HepG2 (cell line): ENCODE measurements around the gene PPP1R3F. TPM values are rescaled to one million over a fixed set of nuclear protein-coding genes. Genes with fewer than 3 reads are reported as not detected.

Experiments used
- ATAC-seq: fragments of 200-7000 bp; cut with Tn5 transposase; 3 replicates; pipeline ENCODE4 v1.9.1; 2020; ENCODE audit warnings: mild to moderate bottlenecking, moderate library complexity
- BruUV-seq: library from RNA; stranded (reverse); fragments of 400-500 nt; replicated peaks from 2 replicates; lab custom pipeline; 2021; lab: Mats Ljungman, UMichigan
- CTCF ChIA-PET: fragments of 300-600 bp; formaldehyde crosslinking; extraction: SDS; loops from one replicate; lab custom pipeline; 2021; ENCODE audit warnings: low total read pairs, inconsistent platforms, low intra/inter-chr PET ratio; lab: Yijun Ruan, JAX
- POLR2A ChIA-PET: fragments of 350-600 bp; sonication (Branson Sonifier 250); formaldehyde crosslinking; loops from one replicate; lab custom pipeline; 2020; ENCODE audit warnings: antibody characterized with exemption, inconsistent platforms; lab: Yijun Ruan, JAX
- DNase-seq: peaks from one replicate; pipeline ENCODE4 v3.0.0-alpha.2; 2015; ENCODE audit warnings: low spot score
- FAIRE-seq: peaks from 3 replicates; lab custom pipeline; 2011; peaks lifted over from hg19 to GRCh38; lab: Jason Lieb, UNC
- H2AFZ ChIP-seq: one replicate; pipeline ENCODE4 v1.6.1; 2011; ENCODE audit warnings: low read length, inconsistent platforms
- H3K27ac ChIP-seq: fragments of 300-600 bp; 3 replicates; pipeline ENCODE4 v1.8.0; 2011; ENCODE audit warnings: mixed run types, mild to moderate bottlenecking, mixed read lengths, low read length, inconsistent platforms; ENCODE audit not compliant: insufficient read depth; ENCODE audit errors: extremely low read length
- H3K27me3 ChIP-seq, 2 experiments: fragments of 200-600 bp in 1 of 2; 2 replicates in 1 of 2; 3 replicates in 1 of 2; pipeline versions ENCODE4 v1.6.0 to v1.8.0; 2011; ENCODE audit warnings: low read length in 2 of 2, mild to moderate bottlenecking in 2 of 2, moderate library complexity in 2 of 2, inconsistent platforms in 1 of 2; ENCODE audit not compliant: insufficient read depth in 2 of 2, control insufficient read depth in 1 of 2
- H3K36me3 ChIP-seq, 2 experiments: fragments of 200-600 bp in 1 of 2; replicated peaks in 1 of 2; 2 replicates in 1 of 2; 3 replicates in 1 of 2; pipeline versions ENCODE4 v1.5.1 to v1.8.0; 2011; ENCODE audit warnings: low read length in 2 of 2, inconsistent platforms in 1 of 2; ENCODE audit not compliant: insufficient read depth in 2 of 2, control insufficient read depth in 1 of 2
- H3K4me1 ChIP-seq: 2 replicates; pipeline ENCODE4 v1.5.1; 2012; ENCODE audit warnings: low read length, inconsistent platforms; ENCODE audit not compliant: insufficient read depth
- H3K4me2 ChIP-seq: 2 replicates; pipeline ENCODE4 v1.6.0; 2011; ENCODE audit warnings: low read depth, low read length, inconsistent platforms
- H3K4me3 ChIP-seq, 3 experiments: fragments of 200-600 bp in 1 of 3; sonication (generic), shearing (Covaris generic) in 1 of 3; replicated peaks in 1 of 3; 2 replicates each; pipeline ENCODE4 v1.5.1; 2011 to 2016; ENCODE audit warnings: low read length in 3 of 3, inconsistent platforms in 2 of 3, low read depth in 2 of 3, mild to moderate bottlenecking in 2 of 3, control low read depth in 1 of 3, mixed read lengths in 1 of 3; ENCODE audit not compliant: insufficient read depth in 1 of 3
- H3K79me2 ChIP-seq: one replicate; pipeline ENCODE4 v1.6.1; 2011; ENCODE audit warnings: low read length, inconsistent platforms; ENCODE audit not compliant: insufficient read depth
- H3K9ac ChIP-seq: 2 replicates; pipeline ENCODE4 v1.6.0; 2011; ENCODE audit warnings: mild to moderate bottlenecking, low read depth, low read length, inconsistent platforms; ENCODE audit not compliant: insufficient read depth
- H3K9me3 ChIP-seq: 2 replicates; pipeline ENCODE4 v1.5.1; 2012; ENCODE audit warnings: mild to moderate bottlenecking, low read length
- H4K20me1 ChIP-seq: 2 replicates; pipeline ENCODE4 v1.6.0; 2011; ENCODE audit warnings: inconsistent platforms, mild to moderate bottlenecking, low read length, moderate library complexity; ENCODE audit not compliant: insufficient read depth
- CBFB ChIP-seq: sonication (generic); formaldehyde crosslinking; IDR thresholded peaks from 2 replicates; pipeline ENCODE4 v1.4.0; 2020; ENCODE audit warnings: missing genetic modification reagents
- MBD4 ChIP-seq: IDR thresholded peaks from 2 replicates; pipeline ENCODE4 v1.6.1; 2012; ENCODE audit warnings: low read length, inconsistent platforms, borderline replicate concordance
- MTA3 ChIP-seq: sonication (generic); formaldehyde crosslinking; IDR thresholded peaks from 2 replicates; pipeline ENCODE4 v1.4.0; 2020; ENCODE audit warnings: missing genetic modification reagents
- U2AF2 ChIP-seq: fragments of 200-400 bp; formaldehyde crosslinking; IDR thresholded peaks from 2 replicates; pipeline ENCODE4 v1.6.1; 2017; ENCODE audit warnings: low read depth, mild to moderate bottlenecking, low read length
- ZBTB8A ChIP-seq: sonication (generic); formaldehyde crosslinking; IDR thresholded peaks from 2 replicates; pipeline ENCODE4 v1.4.0; 2020; ENCODE audit warnings: mild to moderate bottlenecking, low read depth, missing genetic modification reagents, borderline replicate concordance
- ZNF557 ChIP-seq: sonication (generic); formaldehyde crosslinking; IDR thresholded peaks from 2 replicates; pipeline ENCODE4 v1.4.0; 2020; ENCODE audit warnings: missing genetic modification reagents
- WGBS: methylation state at CpG from one replicate; pipeline ENCODE4 v1.1.6; 2017; ENCODE audit warnings: low lambda C conversion rate; 5-methylcytosine and 5-hydroxymethylcytosine counted together
- in situ Hi-C: cut with HindIII; loops from 2 replicates; pipeline ENCODE4 v1.10.0; 2017; ENCODE audit warnings: low pct_unique_long_range_greater_than_20kb; ENCODE audit not compliant: extremely low pct_ligation_motif_present
- intact Hi-C: fragments of 100-400 bp; cut with micrococcal nuclease; formaldehyde crosslinking; loops from one replicate; pipeline ENCODE4 v1.10.0; 2022; ENCODE audit not compliant: unreplicated experiment
- polyA plus RNA-seq, 8 experiments: library from polyadenylated mRNA; depleted of rRNA in 3 of 8; stranded (reverse) in 7 of 8; unstranded in 1 of 8; fragments of >200 nt; fragmentation: Illumina TruSeq in 4 of 8; extraction: Trizol in 4 of 8; gene quantifications; 2 replicates each; pipeline versions ENCODE4 v1.2.1 to v1.2.3, GENCODE V29; 2011 to 2016; ENCODE audit warnings: low read depth in 4 of 8, missing spikeins in 1 of 8, mixed read lengths in 1 of 8; ENCODE audit not compliant: insufficient read depth in 1 of 8
- total RNA-seq, 5 experiments: library from RNA; depleted of rRNA; stranded (reverse); fragments of >200 nt; fragmentation: Illumina TruSeq; extraction: Trizol; gene quantifications; 2 replicates each; pipeline ENCODE4 v1.2.3, GENCODE V29; 2016; ENCODE audit warnings: low read depth in 1 of 5
- TF ChIP-seq, protein P1 (sequence below): sonication (generic); formaldehyde crosslinking; IDR thresholded peaks from 2 replicates; pipeline ENCODE4 v1.4.0; 2020; ENCODE audit warnings: missing genetic modification reagents
- TF ChIP-seq, protein P2 (sequence below): sonication (generic); formaldehyde crosslinking; IDR thresholded peaks from 2 replicates; pipeline ENCODE4 v1.5.1; 2020; ENCODE audit warnings: mild to moderate bottlenecking, missing genetic modification reagents, borderline replicate concordance
- TF ChIP-seq, protein P3 (sequence below): sonication (generic); formaldehyde crosslinking; IDR thresholded peaks from 2 replicates; pipeline ENCODE4 v1.5.0; 2020; ENCODE audit warnings: mild to moderate bottlenecking, missing genetic modification reagents, borderline replicate concordance
- TF ChIP-seq, protein P4 (sequence below): sonication (generic); formaldehyde crosslinking; IDR thresholded peaks from 2 replicates; pipeline ENCODE4 v1.4.0; 2020; ENCODE audit warnings: low read depth, mild to moderate bottlenecking, missing genetic modification reagents

The PPP1R3F gene
- total and polyA plus RNA-seq, 2 of the 13 experiments (the other 11 are each of a cell fraction or from before 2014, with no cell fraction given) = 0.82 to 0.84 TPM

DNA sequence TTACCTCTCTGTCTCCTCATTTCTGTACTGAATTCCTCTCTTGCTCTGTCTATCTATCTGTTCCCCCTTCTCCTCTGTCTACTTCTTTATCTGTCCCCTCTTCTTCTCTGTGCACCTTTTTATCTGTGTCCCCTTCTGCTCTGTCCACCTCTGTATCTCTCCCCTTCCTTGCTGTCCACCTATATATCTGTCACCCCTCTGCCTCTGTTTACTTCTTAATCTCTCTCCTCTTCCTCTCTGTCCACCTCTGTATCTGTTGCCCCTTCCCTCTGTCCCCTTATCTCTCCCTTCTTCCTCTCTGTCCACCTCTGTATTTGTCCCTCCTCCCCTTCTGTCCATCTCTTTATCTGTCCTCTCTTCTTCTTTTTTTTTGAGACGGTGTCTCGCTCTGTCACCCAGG is 25.4 kb upstream of the PPP1R3F start (continued):
- TF ChIP-seq, protein P1, sequence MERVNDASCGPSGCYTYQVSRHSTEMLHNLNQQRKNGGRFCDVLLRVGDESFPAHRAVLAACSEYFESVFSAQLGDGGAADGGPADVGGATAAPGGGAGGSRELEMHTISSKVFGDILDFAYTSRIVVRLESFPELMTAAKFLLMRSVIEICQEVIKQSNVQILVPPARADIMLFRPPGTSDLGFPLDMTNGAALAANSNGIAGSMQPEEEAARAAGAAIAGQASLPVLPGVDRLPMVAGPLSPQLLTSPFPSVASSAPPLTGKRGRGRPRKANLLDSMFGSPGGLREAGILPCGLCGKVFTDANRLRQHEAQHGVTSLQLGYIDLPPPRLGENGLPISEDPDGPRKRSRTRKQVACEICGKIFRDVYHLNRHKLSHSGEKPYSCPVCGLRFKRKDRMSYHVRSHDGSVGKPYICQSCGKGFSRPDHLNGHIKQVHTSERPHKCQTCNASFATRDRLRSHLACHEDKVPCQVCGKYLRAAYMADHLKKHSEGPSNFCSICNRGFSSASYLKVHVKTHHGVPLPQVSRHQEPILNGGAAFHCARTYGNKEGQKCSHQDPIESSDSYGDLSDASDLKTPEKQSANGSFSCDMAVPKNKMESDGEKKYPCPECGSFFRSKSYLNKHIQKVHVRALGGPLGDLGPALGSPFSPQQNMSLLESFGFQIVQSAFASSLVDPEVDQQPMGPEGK (CRISPR knock-in tag) = no peak
- no peak for TF ChIP-seq ZBTB8A (CRISPR knock-in tag)
- TF ChIP-seq, protein P2, sequence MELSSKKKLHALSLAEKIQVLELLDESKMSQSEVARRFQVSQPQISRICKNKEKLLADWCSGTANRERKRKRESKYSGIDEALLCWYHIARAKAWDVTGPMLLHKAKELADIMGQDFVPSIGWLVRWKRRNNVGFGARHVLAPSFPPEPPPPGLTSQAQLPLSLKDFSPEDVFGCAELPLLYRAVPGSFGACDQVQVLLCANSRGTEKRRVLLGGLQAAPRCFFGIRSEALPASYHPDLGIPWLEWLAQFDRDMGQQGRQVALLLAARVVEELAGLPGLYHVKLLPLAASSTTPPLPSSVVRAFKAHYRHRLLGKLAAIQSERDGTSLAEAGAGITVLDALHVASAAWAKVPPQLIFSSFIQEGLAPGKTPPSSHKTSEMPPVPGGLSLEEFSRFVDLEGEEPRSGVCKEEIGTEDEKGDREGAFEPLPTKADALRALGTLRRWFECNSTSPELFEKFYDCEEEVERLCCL (CRISPR knock-in tag) = no peak
- TF ChIP-seq, protein P3, sequence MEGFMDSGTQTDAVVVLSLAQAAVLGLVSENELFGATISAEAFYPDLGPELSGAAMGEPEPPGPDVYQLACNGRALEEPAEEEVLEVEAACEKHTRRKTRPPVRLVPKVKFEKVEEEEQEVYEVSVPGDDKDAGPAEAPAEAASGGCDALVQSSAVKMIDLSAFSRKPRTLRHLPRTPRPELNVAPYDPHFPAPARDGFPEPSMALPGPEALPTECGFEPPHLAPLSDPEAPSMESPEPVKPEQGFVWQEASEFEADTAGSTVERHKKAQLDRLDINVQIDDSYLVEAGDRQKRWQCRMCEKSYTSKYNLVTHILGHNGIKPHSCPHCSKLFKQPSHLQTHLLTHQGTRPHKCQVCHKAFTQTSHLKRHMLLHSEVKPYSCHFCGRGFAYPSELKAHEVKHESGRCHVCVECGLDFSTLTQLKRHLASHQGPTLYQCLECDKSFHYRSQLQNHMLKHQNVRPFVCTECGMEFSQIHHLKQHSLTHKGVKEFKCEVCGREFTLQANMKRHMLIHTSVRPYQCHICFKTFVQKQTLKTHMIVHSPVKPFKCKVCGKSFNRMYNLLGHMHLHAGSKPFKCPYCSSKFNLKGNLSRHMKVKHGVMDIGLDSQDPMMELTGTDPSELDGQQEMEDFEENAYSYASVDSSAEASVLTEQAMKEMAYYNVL (CRISPR knock-in tag) = no peak
- no peak for TF ChIP-seq ZNF557 (CRISPR knock-in tag)
- TF ChIP-seq U2AF2 = no peak

DNA sequence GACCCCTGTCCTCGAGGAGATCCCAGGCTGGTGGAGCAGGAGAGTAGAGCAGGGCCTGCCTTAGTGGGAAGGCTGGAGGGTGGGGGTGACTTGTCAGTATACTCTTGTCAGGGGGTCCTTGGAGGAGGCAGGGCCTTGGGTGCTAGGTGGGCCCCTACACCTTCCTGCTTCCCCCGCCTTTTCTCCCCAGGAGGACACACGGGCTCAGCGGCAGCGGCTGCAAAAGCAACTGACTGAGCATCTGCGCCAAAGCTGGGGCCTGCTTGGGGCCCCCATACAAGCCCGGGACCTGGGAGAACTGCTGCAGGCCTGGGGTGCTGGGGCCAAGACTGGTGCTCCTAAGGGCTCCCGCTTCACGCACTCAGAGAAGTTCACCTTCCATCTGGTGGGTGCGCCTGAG is 23.1 kb upstream of the PPP1R3F start:
- no peaks in the 10 kb centered on the region for H3K9me3 ChIP-seq
- no peak overlapping the region for H3K4me2 ChIP-seq
- ChIA-PET POLR2A (no interaction called here), CTCF (no interaction called here)
- DNase-seq (no peak), ATAC-seq (no peak), FAIRE-seq (no peak)
- H3K79me2 ChIP-seq = no peaks in the 10 kb centered on the region
- in situ Hi-C loops (no loop called here), intact Hi-C loops (no loop called here)
- H3K27me3 ChIP-seq = no peaks in the 10 kb centered on the region
- H3K36me3 ChIP-seq = peaks cover 0 to 3% of the 10 kb centered on the region in 2 experiments; a peak in 1 of 5 replicates
- 71% methylated on average over 2 of the region's 10 CpGs for WGBS
- no peaks in the 10 kb centered on the region for H3K4me1 ChIP-seq
- no peaks in the 10 kb centered on the region for H4K20me1 ChIP-seq
- TF ChIP-seq, protein P4, sequence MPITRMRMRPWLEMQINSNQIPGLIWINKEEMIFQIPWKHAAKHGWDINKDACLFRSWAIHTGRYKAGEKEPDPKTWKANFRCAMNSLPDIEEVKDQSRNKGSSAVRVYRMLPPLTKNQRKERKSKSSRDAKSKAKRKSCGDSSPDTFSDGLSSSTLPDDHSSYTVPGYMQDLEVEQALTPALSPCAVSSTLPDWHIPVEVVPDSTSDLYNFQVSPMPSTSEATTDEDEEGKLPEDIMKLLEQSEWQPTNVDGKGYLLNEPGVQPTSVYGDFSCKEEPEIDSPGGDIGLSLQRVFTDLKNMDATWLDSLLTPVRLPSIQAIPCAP = no peak
- TF ChIP-seq MBD4 (no peak), CBFB (no peak), MTA3 (no peak)
- no peak overlapping the region for H2AFZ ChIP-seq
- BruUV-seq = no TSS peak
- no peak overlapping the region for H3K27ac ChIP-seq
- H3K9ac ChIP-seq = no peak overlapping the region
- no peak overlapping the region for H3K4me3 ChIP-seq
